Globus pallidus (tissue), 1 donor: Measurements from ENCODE around the gene RING1.

ENCODE experiments used
- DNase-seq: peaks from one replicate; pipeline ENCODE4 v3.0.0-alpha.2; 2015; ENCODE audit warnings: low spot score

Gene RING1

DNA sequence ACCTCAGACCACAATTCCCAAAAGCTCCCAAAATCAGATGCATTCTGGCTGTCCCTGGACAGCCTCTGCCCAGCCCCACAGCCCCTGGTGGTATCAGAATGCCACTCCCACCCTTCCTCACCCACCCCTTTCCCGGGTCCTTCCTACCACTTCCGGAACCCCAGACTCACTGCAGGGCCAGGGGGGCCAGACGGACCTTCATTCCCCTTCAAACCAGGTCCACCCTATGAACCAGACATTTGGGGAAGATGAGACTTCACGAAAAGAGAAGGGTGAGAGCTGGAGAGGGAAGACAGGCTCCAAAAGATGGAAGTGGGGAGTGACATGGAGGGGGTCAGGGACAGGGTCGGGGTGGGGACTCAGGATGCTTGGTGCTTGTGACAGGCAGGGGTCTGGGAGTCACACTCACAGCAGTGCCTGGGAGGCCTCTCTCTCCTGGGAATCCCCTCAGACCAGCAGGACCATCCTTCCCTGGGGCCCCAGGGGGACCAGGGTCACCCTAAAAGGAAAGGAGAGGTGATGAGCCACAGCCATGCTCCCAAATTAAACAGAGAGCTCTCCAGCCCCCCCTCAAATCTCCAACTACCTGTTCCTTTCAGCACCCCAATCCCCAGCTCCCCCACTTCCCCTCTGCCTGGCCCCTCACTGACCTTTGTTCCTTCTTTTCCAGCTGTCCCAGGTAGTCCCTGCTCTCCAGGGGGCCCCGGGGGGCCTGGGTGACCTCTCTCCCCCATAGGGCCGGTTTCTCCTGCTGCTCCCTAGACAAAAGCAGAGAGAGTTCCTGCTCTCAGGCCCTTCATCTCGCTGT, 36.2 kb upstream of the RING1 start:
- no peak for DNase-seq

GRCh38 chr6:33172688-33173534, 35.4 kb upstream of the RING1 start:
- DNase-seq = no peak

DNA sequence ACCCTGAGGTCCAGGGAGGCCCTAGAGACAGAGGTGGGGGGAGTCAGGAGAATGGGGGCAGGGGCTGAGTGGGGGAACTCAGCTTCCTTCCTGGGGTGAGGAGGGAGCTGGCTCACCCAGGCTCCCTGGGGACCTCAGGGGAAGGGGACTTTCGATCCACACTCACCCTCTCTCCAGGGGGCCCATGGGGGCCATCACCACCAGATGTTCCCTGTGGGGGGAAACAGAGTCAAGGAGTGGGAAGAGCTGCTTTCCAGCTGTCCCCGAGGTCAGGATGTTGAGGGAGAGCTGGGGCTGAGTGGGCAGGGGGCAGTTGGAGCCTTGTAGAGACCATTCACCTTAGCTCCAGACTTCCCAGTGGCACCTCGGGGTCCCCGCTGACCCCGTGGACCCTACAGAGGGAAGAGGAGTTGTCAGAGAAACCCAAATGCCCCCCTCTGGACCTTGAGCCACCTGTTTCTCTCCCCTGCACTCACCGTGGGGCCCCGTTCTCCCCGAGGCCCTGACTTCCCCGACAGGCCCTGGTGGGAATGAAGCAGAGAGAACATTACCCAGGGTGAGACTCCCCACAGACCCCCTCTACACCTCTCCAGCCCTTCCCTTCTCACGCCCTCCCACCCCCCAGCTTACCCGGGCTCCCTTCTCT, 34.6 kb upstream of the RING1 start:
- DNase-seq = no peak

DNA sequence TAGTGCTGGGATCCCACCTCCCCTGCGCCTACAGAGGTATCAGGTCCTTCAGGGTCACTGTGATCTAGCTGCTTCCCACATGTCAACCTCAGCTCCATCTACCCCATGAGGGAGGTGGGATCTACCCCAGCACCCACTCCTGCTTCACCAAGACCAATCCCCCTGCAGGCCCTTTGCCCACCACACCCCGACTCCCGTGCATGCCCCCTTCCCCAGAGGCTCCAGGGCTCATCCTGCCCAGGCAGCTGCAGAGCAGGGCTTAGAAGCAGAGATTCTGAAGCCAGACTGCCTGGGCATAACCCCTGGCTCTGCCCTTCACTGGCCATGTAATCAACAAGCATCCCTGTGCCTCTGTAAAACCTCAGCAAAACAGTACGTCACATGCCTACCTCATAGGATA, 33.5 kb upstream of the RING1 start:
- no peak for DNase-seq

DNA sequence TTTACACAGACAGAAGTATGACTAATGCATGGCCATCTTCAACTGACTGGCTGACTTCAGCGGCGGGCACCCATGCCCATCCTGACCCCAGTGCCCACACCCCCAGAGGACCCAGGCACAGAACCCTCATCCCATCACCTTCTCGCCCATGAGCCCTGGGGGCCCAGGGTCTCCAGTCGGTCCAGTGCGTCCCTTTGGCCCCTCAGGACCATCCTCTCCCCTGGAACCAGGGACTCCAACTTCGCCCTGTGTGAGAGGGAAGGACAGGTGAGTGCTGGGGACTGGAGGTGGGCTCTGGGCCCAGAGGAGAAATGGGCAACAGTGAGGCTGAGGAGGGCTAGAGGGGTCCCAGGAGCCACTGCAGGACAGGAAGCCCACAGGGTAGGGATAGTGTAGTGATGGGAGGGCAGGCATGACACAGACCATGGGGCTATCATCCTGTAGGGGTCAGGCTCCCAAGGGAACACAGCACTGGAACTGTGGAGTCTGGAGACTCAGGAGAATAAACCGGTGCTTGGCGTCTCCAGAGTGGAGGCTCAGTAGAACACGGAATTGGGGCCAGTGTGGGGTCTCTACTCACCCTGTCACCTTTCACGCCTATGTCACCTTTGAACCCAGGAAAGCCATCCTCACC, 32.7 kb upstream of the RING1 start:
- DNase-seq = no peak

DNA sequence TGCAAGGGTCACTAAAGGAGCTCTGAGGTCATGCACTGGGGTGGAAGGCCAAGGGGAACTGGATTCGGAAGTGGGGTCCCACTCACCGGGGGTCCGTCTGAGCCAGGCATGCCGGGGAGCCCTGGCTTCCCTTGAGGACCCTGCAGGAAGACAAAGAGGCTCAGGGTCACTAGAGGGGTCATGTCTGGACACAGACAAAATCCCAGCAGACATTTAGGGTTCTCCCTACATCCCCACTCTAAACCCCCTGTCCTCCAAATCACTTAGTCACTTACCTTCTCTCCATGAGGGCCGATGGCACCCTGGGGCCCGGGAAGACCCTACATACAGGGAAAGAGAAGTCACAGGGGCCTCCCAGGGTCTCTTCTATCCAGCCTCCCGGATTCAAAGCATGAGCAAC, 31.4 kb upstream of the RING1 start:
- DNase-seq = no peak

DNA sequence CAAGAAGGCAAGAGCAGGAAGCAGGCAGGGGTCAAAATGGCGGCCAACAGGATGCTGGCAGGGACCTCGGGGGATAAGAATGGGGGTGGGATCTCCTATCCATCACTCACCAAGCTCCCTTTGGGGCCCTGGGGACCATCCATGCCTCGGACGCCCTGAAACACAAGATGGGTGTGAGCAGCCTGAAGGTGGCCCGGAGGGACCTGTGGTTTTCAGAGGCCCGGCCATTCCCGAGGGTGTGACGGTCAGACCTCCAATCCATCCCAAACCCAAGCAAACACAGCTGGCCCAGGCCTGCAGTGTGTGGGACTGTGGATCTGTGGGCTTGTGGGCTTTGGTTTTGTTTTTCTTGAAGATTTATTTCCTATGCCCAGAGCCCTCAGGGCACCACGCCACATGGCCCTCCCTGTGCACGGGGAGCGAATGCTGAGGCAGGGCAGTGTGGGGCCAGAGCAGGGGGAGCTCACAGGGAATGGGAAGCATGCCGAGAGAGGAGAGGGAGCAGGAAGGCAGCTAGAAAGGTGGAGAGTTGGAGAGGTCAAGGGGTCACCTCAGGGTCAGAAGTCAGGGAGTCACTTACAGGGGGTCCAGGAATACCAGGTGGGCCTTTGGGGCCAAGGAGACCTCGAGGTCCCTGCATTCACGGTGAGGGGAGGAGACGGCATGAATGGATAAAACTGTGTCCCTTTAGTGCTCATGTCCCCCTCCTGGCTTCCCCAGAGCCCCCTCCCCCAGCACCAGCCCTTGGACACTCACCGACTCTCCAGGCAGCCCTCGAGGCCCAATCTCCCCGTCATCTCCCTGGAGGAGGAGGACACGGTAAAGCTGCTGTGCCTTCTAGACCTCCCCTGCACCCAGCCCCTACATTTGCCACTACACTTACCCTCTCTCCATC, 30.5 kb upstream of the RING1 start:
- no peak for DNase-seq

- no peak for DNase-seq
These were observed 29.4 kb upstream of the RING1 start for GRCh38 chr6:33178755-33179475.

DNA sequence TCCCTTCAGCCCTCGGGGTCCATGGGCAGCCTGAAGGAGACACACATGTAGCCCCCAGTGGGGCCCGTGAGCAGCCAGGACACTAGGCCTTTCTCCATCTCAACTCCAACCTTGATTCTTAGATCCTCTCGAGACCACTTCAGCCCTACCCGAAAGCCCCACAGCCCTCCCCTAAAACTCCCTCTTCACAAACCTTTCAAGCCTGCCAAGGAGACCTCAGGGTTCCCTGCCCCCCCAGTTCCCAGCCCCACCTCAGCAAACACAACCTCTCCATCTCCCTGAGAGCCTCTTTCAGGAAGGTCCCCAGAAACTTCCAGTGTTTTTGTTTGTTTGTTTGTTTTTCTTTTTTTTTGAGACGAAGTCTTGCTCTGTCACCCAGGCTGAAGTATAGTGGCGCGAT, 27.2 kb upstream of the RING1 start:
- no peak for DNase-seq

DNA sequence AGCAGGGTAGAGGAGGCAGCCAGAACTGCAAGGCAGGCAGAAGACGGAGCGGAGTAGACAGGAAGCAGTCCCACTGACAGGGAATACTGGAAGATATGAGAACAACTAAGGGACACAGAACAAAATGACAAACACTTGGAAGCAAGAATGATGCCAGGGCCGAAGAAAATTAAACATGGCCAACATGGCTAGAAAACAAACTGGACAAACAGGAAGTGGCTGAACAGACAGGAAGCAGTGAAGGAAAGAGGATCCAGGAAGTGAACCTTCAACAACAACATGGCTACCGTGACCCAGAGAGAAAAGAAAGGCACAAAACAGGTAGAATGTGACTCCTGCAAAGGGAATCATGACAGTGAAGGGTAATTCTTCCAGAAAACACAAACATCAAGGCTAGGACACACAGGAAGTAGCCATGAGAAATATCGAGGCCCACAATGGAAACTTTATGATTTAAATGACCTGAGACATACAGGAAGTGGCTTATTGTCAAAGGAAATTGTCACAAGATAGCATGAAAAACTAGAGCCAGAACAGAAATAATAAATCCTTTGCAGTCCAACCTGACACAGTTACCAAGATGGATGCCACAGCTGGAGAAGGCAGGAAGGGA, 25.1 kb upstream of the RING1 start:
- DNase-seq = no peak

DNA sequence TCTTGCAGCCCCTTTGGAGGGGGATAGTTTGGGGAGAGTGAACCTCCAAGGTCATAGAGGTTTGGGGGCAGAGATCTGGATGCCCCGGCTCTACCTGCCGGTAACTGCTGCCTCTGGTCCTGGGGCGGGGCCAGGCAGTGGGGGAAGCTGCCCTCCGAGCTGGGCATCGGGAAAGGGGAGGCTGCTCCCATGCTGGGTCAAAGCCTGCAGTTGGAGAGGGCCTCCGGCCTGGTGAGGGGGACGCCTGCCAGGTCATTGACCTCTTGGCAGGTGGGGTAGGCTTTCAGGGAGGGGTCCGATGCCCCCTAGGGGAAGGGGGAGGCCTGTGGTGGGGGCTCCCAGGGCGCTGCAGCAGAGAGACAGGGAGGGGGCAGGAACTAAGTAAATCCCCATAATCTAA, 23.1 kb upstream of the RING1 start:
- DNase-seq = no peak

DNA sequence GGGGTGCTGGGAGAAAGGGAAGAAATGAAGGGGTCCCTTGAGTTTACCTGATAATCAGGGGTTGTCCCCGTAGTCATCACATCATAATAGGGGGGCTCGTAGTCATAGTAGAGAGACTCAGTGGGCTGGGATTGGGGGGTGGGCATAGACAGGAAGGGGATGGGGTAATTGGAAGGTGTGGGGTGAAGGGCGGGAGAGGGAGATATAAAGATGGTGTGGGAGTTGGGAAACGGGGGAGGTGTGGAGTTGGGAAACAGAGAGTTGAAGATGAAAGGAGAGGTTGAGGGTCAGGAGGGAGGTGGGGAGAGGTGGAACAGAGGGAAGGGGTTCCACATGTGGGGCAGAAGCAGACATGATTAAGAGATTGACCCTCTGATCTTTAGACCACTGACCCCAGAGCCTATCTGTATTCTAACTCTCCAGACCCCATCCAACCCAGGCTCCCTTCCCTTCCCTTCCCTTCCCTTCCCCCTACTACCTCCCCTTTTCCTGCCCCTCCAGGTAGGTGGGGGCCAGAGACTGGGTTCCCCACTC, 22.6 kb upstream of the RING1 start:
- DNase-seq = no peak

DNA sequence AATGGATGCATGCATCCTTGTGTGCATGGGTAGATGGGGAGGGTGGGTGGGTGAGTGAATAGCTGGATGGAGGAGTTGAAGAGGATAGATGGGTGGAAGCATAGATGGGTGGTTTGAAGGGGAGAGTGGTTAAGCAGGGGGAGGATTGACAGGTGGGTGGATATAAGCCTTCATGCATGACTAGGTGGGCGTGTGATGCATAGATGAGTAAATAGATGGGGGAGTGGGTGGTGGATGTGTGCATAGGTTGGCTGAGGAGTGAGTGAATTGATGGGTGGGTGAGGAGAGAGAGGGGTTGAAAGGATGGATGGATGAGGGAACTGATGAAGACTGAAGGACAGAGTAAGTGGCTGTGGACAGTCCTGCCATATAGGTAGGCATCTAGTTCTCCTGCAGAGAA, 20.5 kb upstream of the RING1 start:
- no peak for DNase-seq

DNA sequence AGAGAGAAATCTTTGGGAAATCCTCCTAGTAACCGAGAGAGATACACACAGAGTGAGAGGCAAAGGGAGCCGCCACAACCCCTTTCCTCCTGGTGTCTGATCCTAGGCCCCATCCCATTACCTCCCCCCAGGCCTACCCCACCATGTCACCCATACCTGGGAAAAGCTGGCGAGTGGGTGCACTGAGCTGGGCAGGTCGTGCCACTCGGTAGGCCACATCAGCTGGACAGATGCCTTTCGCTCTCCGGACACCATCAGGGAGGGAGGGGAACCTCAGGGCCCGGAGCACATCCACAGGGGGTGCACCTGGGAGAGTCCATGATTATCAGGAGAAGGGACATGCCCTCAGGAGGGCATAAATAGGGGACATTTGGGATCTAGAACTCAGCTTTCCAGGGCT, 19.1 kb upstream of the RING1 start:
- DNase-seq = no peak

- no peak for DNase-seq
These were observed 18.5 kb upstream of the RING1 start for GRCh38 chr6:33189625-33190448.

- DNase-seq = no peak
These were observed 17.7 kb upstream of the RING1 start for GRCh38 chr6:33190504-33191107.

GRCh38 chr6:33191383-33192104, 16.8 kb upstream of the RING1 start:
- no peak for DNase-seq

DNA sequence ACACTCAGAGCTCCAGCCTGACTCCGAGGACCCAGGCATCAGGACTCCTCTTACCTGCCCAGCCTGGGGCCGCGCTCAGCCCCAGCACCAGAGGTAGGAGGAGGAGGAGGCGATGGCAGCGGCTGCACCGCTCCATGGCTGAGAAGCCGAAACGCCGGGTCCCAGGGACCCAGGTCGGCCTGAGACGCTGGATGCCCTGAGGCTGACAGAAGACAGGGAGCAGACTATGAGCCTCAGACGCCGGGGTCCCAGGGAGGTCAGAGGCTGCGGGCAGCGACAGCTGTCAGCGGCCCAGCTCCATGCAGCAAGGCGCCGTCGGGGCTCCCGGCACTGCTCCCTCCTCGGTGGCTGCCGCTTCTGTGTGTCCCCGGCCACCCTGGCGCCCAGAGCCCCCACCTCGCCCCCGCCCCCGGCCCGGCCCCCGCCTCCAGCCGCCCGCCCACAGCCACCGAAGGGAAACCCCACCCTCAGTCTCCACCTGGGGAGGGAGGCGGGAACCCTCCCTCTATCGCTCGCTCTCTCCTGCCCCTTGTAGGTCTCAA, 16.1 kb upstream of the RING1 start, which contains the start of gene COL11A2:
COL11A2 (minus strand) TSS at position 363 of the 542 bp plus-strand sequence; CDS start at position 136, 227 bp downstream.
- DNase-seq = no peak
